NCI-H146 treated with DMSO at 0.1 percent for 48 hours (cell line): ENCODE data around the gene TDRD12.
"Not testable (repeated sequence)": the region's sequence is repeated elsewhere in the genome, so short reads cannot be mapped to it uniquely, and the experiment has no call there.

Experiments
- DNase-seq: peaks from one replicate; lab custom pipeline; 2025; ENCODE audit not compliant: unreplicated experiment; lab: John Stamatoyannopoulos, UW

The TDRD12 gene

GRCh38 chr19:32691952-32692726, 27.4 kb upstream of the TDRD12 start:
- DNase-seq: no peak

GRCh38 chr19:32692727-32693061, 26.9 kb upstream of the TDRD12 start:
- no peak for DNase-seq

GRCh38 chr19:32693151-32694108, 26.1 kb upstream of the TDRD12 start:
- not testable (repeated sequence) for DNase-seq

GRCh38 chr19:32694316-32694715, 25.3 kb upstream of the TDRD12 start:
- not testable (repeated sequence) for DNase-seq

GRCh38 chr19:32694851-32695250, 24.7 kb upstream of the TDRD12 start:
- DNase-seq: not testable (repeated sequence)

- not testable (repeated sequence) for DNase-seq
These were observed 24.1 kb upstream of the TDRD12 start for GRCh38 chr19:32695506-32695905.

GRCh38 chr19:32696771-32697170, 22.8 kb upstream of the TDRD12 start:
- DNase-seq: not testable (repeated sequence)

GRCh38 chr19:32700129-32700528, 19.4 kb upstream of the TDRD12 start:
- not testable (repeated sequence) for DNase-seq

GRCh38 chr19:32702010-32702409, 17.6 kb upstream of the TDRD12 start:
- DNase-seq: peak; percentile 90

- DNase-seq: not testable (repeated sequence)
These were observed 15.6 kb upstream of the TDRD12 start for GRCh38 chr19:32704006-32704405.

- no peak for DNase-seq
These were observed 11.1 kb upstream of the TDRD12 start for GRCh38 chr19:32708457-32708856.

GRCh38 chr19:32709032-32709431, 10.5 kb upstream of the TDRD12 start:
- DNase-seq: no peak

- no peak for DNase-seq
These were observed 7.8 kb upstream of the TDRD12 start for GRCh38 chr19:32711747-32712146.

- not testable (repeated sequence) for DNase-seq
These were observed 3.4 kb upstream of the TDRD12 start for GRCh38 chr19:32716203-32716602.

GRCh38 chr19:32717496-32717895, 2.1 kb upstream of the TDRD12 start:
- DNase-seq: no peak

- DNase-seq: no peak
These were observed 1.3 kb upstream of the TDRD12 start for GRCh38 chr19:32718286-32718685.

GRCh38 chr19:32720216-32720935, 809 bp downstream of the TDRD12 start:
- DNase-seq: no peak

- DNase-seq: no peak
These were observed 1.3 kb downstream of the TDRD12 start for GRCh38 chr19:32720936-32721250.

GRCh38 chr19:32735936-32736335, 16.4 kb downstream of the TDRD12 start:
- no peak for DNase-seq

GRCh38 chr19:32743021-32743420, 23.5 kb downstream of the TDRD12 start:
- DNase-seq: no peak

- DNase-seq: no peak
These were observed 23.9 kb downstream of the TDRD12 start for GRCh38 chr19:32743447-32743846.
